ENCODE measurements around the gene MTMR12.
"Not testable (repeated sequence)": the region's sequence is repeated elsewhere in the genome, so short reads cannot be mapped to it uniquely, and the experiment has no call there.

DNA sequence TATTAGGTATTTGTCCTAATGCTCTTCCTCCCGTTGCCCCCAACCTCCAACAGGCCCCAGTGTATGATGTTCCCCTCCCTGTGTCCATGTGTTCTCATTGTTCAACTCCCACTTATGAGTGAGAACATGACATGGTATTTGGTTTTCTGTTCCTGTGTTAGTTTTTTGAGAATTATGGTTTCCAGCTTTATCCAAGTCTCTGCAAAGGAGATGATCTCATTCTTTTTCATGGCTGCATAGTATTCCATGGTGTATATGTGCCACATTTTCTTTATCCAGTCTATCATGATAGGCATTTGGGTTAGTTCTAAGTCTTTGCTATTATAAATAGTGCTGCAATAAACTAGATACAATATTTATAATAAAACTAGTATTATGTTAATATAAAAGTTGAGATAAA, 98.4 kb downstream of the MTMR12 start:
- TF ChIP-seq EZH2 (IDR thresholded peaks at IDR 0.05; ENCODE audit: low read depth, low read length, severe bottlenecking); USF2 (IDR thresholded peaks at IDR 0.05; ENCODE audit: low read length): not testable (repeated sequence)

Data from H1 (cell line).